Activated CD8-positive, alpha-beta T cell treated with anti-CD3 and anti-CD28 coated beads for 36 hours (primary cell): ENCODE measurements around the gene HCST. TPM values are rescaled to one million over a fixed set of nuclear protein-coding genes. Genes with fewer than 3 reads are reported as not detected.

Experiments used
- ATAC-seq: fragments of 200-7000 bp; cut with Tn5 transposase; one replicate; pipeline ENCODE4 v1.10.0; 2021; ENCODE audit warnings: mild to moderate bottlenecking, moderate library complexity
- CTCF ChIA-PET: fragments of 350-600 bp; sonication (Branson Sonifier 250); formaldehyde crosslinking; loops from one replicate; lab custom pipeline; 2021; ENCODE audit warnings: antibody characterized with exemption; lab: Charles Lee
- POLR2A ChIA-PET: fragments of 350-600 bp; sonication (Branson Sonifier 250); formaldehyde crosslinking; loops from one replicate; lab custom pipeline; 2021; ENCODE audit warnings: antibody characterized with exemption; lab: Charles Lee
- DNase-seq: peaks from one replicate; pipeline ENCODE4 v3.0.0-alpha.2; 2020
- H3K27ac Mint-ChIP-seq: one replicate; pipeline ENCODE4 v1.8.0; 2021; ENCODE audit warnings: mild to moderate bottlenecking, mixed read lengths
- H3K27me3 Mint-ChIP-seq: one replicate; pipeline ENCODE4 v1.8.0; 2021; ENCODE audit warnings: mixed read lengths
- H3K36me3 Mint-ChIP-seq: one replicate; pipeline ENCODE4 v1.8.0; 2021; ENCODE audit warnings: low read depth, mixed read lengths
- H3K4me1 Mint-ChIP-seq: one replicate; pipeline ENCODE4 v1.8.0; 2021; ENCODE audit warnings: low read depth, mixed read lengths
- H3K4me3 Mint-ChIP-seq: one replicate; pipeline ENCODE4 v1.8.0; 2021; ENCODE audit warnings: mild to moderate bottlenecking, moderate library complexity, mixed read lengths
- H3K9me3 Mint-ChIP-seq: one replicate; pipeline ENCODE4 v1.8.0; 2021; ENCODE audit warnings: mixed read lengths
- CTCF ChIP-seq: fragments of 200-600 bp; IDR thresholded peaks from one replicate; pipeline ENCODE4 v1.8.0; 2022; ENCODE audit warnings: antibody characterized with exemption, mild to moderate bottlenecking
- intact Hi-C: fragments of 100-400 bp; cut with micrococcal nuclease; formaldehyde crosslinking; loops from one replicate; pipeline ENCODE4 v1.10.0; 2022
- total RNA-seq, 2 experiments: library from RNA; stranded (reverse); gene quantifications; one replicate each; pipeline ENCODE4 v1.2.3, GENCODE V29; 2021

Gene HCST
- total RNA-seq, 2 experiments from 2014 or later = 57.1 to 72.0 TPM

DNA sequence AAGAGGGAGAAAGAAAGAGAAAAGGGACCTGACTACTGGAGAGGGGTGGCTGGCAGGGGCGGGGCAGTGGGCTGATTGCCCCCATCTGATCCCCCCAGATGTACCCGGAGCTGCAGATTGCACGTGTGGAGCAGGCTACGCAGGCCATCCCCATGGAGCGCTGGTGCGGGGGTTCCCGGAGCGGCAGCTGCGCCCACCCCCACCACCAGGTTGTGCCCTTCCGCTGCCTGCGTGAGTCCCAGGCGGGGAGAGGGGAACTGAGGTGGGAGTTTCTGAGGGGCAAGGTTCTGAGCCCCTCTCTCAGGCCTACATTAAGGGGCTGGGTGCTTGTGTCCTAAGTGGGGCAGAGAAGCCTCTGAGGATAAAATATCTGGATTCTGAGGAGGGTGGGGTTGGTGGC, 31.5 kb upstream of the HCST start:
- ATAC-seq = no peak
- Mint-ChIP-seq H3K4me3 (no peak overlapping the region), H3K27ac (no peak overlapping the region), H3K4me1 (peaks cover 13% of the 10 kb centered on the region), H3K36me3 (no peaks in the 10 kb centered on the region), H3K27me3 (peaks cover 37% of the 10 kb centered on the region), H3K9me3 (no peaks in the 10 kb centered on the region)
- ChIA-PET POLR2A (interaction anchor here (0.9 to 1.2 kb wide), 2 partner anchors 13 to 94 kb away, joined by 3 to 4 read pairs; no protein-coding TSS in a partner anchor), CTCF (no interaction called here)
- intact Hi-C loops = no loop called here
- TF ChIP-seq CTCF = no peak
- DNase-seq = no peak

DNA sequence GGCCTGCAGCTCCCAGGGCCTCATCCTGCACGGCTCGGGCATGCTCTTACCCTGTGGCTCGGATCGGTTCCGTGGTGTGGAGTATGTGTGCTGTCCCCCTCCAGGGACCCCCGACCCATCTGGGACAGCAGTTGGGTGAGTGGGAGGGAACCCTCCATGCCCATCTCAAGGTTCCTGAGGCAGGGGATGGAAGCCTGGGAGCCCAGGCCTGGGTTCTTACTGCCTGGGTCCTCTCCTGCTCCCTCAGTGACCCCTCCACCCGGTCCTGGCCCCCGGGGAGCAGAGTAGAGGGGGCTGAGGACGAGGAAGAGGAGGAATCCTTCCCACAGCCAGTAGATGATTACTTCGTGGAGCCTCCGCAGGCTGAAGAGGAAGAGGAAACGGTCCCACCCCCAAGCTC, 30.7 kb upstream of the HCST start:
- DNase-seq (no peak), ATAC-seq (no peak)
- Mint-ChIP-seq H3K27me3 (peaks cover 36% of the 10 kb centered on the region), H3K36me3 (no peaks in the 10 kb centered on the region), H3K27ac (no peak overlapping the region), H3K4me1 (peaks cover 13% of the 10 kb centered on the region), H3K4me3 (no peak overlapping the region), H3K9me3 (no peaks in the 10 kb centered on the region)
- ChIA-PET CTCF (no interaction called here), POLR2A (no interaction called here)
- intact Hi-C loops = no loop called here
- TF ChIP-seq CTCF = no peak

DNA sequence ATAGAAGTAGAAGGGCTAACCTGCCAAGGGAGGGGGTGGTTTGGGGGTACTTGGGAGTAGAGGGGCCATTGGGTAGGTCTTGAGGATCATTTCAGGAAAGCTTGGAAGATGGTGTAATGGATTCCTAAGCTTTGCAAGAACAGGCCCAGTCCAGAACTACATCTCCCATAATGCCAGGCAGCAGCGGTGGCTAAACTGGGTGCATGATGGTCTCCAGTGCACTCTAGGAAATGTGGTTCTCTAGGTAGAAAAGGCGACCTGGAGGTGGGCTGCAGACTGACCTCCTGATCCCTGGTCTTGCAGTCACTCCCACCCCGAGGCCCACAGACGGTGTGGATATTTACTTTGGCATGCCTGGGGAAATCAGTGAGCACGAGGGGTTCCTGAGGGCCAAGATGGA, 30.1 kb upstream of the HCST start:
- peaks cover 35% of the 10 kb centered on the region for H3K27me3 Mint-ChIP-seq
- no peaks in the 10 kb centered on the region for H3K9me3 Mint-ChIP-seq
- ATAC-seq = no peak

DNA sequence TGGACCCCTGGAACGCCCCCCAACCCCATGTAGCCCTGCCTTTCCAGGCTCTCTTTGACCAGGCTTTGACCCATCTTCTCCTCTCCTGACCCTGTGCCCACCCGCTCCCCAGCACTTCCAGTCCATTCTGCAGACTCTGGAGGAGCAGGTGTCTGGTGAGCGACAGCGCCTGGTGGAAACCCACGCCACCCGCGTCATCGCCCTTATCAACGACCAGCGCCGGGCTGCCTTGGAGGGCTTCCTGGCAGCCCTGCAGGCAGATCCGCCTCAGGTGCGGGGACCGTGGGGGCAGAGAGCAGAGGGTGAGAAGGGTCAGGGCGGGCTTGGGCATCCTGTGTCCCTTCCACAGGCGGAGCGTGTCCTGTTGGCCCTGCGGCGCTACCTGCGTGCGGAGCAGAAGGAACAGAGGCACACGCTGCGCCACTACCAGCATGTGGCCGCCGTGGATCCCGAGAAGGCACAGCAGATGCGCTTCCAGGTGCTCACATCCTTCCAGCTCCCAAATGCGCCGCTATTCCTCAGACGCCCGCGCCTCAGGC, 27.9 kb upstream of the HCST start:
- intact Hi-C loops = no loop called here
- peaks cover 8% of the 10 kb centered on the region for H3K4me1 Mint-ChIP-seq
- no peak for ATAC-seq
- no peaks in the 10 kb centered on the region for H3K36me3 Mint-ChIP-seq
- DNase-seq = no peak
- ChIA-PET CTCF (no interaction called here), POLR2A (no interaction called here)
- peaks cover 31% of the 10 kb centered on the region for H3K27me3 Mint-ChIP-seq
- no peak overlapping the region for H3K27ac Mint-ChIP-seq
- no peaks in the 10 kb centered on the region for H3K9me3 Mint-ChIP-seq
- no peak overlapping the region for H3K4me3 Mint-ChIP-seq
- TF ChIP-seq CTCF = no peak

More for the DNA sequence above, 30.1 kb upstream of the HCST start:
- Mint-ChIP-seq H3K4me1 (peaks cover 13% of the 10 kb centered on the region), H3K36me3 (no peaks in the 10 kb centered on the region), H3K4me3 (no peak overlapping the region), H3K27ac (no peak overlapping the region)
- CTCF ChIA-PET = no interaction called here
- no peak for DNase-seq
- no peak for TF ChIP-seq CTCF
- POLR2A ChIA-PET = no interaction called here
- intact Hi-C loops = no loop called here

DNA sequence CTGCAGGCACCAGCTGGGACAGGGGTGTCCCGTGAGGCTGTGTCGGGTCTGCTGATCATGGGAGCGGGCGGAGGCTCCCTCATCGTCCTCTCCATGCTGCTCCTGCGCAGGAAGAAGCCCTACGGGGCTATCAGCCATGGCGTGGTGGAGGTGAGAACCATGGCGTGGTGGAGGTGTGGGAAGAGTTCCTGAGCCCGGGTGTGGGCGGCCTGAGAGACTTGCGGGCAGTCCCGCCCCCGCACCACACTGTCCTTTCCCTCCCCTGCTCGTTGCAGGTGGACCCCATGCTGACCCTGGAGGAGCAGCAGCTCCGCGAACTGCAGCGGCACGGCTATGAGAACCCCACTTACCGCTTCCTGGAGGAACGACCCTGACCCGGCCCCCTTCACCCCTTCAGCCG, 23.3 kb upstream of the HCST start:
- peaks cover 19% of the 10 kb centered on the region for H3K27me3 Mint-ChIP-seq
- H3K9me3 Mint-ChIP-seq = no peaks in the 10 kb centered on the region
- peaks cover 5% of the 10 kb centered on the region for H3K4me1 Mint-ChIP-seq
- intact Hi-C loops = no loop called here
- H3K4me3 Mint-ChIP-seq = no peak overlapping the region
- no peak for ATAC-seq
- no peak for TF ChIP-seq CTCF
- no peak for DNase-seq
- no peak overlapping the region for H3K27ac Mint-ChIP-seq
- POLR2A ChIA-PET = interaction anchor here (0.6 kb wide), 1 partner anchor 323 kb away, joined by 3 read pairs; no protein-coding TSS in a partner anchor
- CTCF ChIA-PET = interaction anchor here (1.5 to 6.1 kb wide), 3 partner anchors 9 to 53 kb away, joined by 3 to 88 read pairs (median 6); no protein-coding TSS in a partner anchor
- H3K36me3 Mint-ChIP-seq = no peaks in the 10 kb centered on the region
